ENCODE measurements around the gene WDFY2.
"Not testable (repeated sequence)": the region's sequence is repeated elsewhere in the genome, so short reads cannot be mapped to it uniquely, and the experiment has no call there.

Gene WDFY2

DNA sequence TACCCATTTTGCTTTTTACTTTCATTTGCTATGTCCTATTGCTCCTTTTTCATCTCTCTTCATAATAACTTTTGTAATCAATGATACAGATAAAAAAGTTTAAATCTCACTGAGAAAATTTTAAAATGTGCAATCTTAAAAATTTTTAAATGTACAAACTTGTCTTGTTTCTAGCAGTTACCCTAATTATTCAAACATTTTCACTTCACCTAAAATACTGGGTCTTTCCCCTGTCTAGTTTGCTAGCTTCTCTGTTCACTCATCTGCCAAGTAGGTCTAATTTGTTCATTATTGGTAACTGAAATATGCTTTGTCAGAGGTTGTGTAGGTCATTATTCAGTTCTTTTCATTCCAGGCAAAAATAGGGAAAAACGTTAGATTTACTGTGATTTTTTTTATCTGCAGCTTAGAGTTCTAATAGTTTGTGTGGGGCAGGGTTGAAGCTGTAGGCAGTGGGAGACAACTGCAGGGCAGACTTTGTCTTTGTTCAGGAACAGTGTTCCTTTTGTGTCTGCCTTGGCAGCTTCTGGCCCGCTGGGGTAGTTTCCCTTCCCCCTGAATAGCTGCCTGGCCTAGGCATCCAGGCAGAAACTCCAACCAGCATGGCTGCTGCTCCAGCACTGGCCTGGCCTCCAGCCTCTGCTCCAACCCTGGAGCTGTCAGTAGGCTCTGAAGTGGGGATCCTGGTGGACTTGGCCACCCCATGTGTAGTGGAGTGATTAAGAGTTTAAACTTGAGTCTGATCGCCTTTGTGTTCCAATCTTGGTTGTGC, 48.5 kb downstream of the WDFY2 start:
- DNase-seq (ENCODE audit: low spot score), result no peak

DNA sequence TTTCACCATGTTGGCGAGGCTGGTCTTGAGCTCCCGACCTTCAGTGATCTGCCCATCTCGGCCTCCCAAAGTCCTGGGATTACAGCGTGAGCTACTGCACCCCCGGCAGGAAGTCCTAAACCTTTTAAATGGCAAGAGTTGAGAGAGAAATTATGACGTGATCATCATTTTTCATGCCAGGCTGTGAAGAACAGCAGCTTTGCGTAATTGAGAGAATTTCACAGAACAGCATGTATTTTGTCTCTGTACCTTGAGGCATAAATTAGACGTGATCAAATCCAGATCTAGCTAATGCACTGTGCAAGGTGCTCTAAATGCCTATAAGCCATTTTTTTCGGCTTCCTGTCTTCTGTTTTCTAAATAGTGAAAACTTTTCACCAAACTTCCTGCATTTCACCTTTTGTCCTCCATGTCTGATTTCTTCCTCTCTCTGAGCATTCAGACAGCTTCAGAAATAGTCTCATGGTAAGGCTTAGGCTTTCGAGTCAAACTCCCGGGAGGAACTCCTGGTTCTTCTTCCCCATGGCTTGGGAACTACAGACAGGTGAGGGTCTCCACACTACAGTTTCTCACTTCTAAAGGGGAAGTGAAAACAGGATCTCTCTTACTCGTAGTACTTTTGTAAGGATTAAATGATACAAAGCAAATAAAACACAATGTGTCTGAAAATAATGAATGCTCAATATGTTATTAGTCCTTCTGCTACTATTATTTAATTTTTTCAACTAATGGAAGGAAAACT, 51.0 kb downstream of the WDFY2 start:
- DNase-seq (ENCODE audit: low spot score), result no peak

DNA sequence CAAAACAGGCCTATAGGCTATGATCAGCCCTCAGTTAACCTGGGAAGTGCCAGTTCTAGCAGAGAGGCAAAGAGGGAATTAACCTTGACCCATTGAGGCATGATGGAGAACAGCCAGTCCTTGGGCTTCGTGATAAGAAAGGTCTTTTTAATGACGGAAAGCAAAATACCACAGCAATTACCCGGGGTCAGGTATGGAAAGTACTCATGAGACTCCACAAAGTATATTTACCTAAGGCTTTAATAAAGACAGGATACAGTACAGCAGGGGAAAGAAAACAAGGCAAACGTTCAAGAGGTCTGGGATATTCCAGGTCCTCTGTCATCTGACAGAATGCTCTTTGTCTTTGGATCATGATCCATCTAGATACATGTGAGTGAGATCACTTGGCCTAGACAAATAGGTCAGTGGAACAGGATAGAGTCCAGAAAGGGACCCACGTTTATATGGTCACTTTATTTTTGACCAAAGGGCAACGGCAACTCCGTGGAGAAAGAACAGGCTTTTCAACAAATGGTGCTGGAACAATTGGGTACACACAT, 52.2 kb downstream of the WDFY2 start:
- DNase-seq (ENCODE audit: low spot score), result no peak

DNA sequence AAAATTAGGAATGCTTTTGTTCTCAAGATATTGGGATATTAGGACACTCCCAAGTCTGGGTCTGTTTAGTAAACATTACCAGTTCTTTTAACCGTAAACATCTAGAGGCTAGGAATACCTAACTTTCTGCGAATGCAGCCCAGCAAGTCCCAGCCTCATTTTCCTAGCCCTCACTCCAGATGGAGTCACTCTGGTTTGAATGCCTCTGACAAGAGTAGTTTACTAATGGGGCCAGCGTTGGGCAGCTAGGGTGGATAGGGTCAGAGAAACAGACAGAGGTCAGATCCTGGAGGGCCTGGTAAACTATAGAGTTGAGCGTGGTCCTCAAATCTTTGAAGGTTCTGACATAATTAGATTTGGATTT, 53.6 kb downstream of the WDFY2 start:
- no peak for DNase-seq (ENCODE audit: low spot score)

DNA sequence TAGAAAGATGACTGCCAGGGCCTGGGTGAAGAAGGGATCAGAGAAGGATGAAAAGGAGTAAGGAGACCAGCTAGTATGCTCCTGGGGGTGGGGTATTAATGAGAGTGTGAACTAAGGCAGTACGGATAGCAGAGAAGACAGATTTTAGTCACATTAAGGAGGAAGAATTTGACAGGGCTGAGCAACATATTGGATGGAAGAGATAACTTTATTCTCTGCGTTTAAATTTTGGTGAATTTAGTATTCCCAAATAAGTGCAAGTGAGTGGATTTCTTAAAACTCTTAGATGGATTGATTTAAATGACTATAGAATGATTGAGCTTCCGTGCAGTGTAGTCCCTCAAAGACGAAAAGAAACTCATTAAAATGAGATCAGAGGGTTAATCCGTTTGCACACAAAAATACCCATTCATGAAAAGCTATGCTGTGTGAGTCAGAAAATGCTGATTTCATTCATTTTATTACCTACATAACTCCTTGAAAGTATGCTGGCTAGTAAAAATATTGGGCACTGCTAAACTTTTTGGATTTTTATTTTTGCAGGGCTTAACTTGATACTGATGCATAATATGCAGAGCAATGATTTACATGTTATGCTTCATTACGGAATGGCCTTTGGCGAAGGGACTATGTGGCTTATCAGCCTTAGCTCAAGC, 54.1 kb downstream of the WDFY2 start:
- DNase-seq (ENCODE audit: low spot score), result no peak

DNA sequence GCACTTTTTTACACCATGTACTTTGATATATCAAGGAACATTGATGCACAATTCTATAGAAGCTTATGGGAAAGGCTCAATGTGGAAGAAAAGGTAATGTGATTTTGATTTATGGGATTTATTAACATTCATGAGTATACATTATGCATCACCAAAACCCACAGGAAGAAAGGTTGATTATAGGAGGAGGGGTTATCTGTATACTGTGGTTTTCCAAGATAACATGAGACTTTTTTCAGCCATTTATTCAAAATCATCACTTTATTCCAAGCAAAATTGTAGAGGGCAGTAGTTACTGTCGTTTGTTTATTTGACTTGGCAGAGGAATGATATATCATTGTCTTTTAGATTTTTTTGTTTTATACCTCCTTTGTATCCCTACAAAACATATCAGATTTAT, 54.9 kb downstream of the WDFY2 start:
- DNase-seq (ENCODE audit: low spot score), result no peak

DNA sequence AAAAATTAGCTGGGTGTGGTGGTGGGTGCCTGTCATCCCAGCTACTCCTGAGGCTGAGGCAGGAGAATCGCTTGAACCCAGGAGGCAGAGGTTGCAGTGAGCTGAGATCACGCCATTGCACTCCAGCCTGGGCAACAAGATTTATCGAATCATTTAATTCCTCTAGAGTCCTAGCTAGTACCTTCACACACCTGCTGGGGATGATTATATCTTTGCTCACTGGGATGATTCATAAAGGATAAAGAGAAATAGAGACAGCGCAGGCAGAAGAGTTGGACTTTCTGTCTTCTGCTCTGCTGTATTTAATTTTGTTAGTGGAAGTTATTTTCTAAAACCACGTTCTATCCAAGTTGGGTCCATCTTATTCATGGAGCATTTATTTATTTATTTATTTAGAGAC, 56.4 kb downstream of the WDFY2 start:
- not testable (repeated sequence) for DNase-seq (ENCODE audit: low spot score)

DNA sequence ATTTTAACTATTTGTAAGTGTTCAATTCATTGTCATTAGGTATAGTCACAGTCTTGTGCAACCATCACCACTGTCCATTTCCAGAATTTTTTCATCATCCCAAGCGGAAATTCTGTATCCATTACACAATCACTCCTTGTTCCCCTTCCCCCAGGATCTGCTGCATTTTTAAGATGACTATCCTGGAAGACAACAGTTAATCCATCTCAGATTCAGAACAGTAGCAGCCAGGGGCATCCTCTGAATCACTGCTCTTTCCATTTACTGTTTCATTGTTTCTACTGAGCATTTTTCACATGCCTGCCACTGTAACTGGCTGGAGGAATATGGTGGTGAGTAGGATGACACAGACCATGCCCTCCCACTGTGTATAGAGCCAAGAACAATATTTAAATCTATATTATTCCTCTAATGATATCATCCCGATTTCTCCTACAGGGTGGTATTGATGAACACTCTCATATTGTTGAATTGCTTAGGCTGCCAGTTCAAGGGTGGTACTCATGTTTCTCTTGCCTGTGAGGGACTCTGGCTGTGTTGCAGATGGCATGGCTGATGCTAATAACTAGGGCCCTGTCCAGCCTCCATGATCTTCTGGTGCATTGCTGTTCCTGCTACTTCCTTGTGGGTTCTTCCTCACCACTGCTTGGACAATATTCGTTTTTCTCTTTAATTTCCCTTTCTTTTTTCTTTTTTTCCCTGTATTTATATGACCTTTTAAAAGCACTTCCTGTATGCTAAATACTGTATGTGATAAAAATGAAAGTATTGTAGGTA, 59.0 kb downstream of the WDFY2 start:
- DNase-seq (ENCODE audit: low spot score), result peak; percentile 66

DNA sequence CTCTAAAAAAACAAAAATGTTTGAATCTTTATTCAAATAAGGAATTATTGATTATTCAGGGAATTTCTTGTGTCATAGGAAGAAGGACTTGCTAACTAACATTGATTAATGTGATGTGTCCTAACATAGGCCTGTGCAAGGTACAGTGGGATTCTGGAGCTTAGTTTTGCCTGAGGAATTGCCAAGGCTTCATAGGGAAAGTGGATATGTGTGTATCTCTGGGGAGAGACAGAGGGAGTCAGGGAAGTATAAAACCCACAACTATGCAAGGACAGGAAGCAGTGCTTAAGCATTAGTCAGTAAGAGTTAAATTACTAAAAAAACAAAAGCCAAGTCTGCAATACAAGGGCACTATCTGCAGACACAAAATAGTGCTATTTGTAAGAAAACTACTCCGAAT, 59.6 kb downstream of the WDFY2 start:
- DNase-seq (ENCODE audit: low spot score), result peak; percentile 51

DNA sequence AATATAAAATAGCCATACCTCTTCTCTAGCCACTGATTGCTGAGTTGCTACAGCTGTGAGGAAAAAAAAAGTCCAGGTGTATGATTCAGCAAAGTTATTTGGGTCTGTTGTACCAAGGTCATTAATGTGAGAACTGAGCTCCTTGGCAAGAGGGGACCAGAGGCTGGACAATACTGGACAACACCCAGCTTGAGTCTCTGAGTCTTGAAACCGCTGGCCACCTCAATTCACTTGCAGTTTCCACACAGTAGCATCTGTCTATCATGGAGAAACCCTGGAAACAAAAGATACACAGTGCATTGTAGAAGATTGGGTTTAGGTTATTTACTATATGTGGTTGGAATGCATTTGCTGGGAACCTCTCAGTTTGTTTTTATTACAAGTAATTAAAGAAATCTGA, 60.4 kb downstream of the WDFY2 start:
- no peak for DNase-seq (ENCODE audit: low spot score)

DNA sequence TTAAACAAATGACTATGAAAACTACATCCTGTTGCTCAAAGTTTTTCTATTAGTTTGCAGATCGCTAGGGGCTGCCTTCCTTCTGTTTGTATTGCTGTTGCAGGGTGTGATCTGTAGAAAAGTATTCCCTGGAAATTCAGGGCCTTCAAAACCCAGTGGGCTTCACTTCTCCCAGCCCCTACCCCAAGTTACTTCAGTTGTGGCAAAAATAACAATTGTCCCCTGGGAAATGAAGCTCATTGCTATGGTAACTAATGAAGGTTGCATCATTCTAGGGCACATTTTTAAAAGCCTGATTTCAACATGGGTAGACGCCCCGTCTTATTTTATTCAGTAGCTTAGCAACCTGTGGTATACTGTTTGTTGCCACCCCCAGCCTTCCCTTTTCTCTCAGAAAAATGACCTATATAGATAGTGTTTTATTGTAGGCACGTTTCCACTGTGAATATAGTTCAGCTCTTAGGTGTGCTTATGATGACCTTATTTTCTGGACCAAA, 60.9 kb downstream of the WDFY2 start:
- no peak for DNase-seq (ENCODE audit: low spot score)

DNA sequence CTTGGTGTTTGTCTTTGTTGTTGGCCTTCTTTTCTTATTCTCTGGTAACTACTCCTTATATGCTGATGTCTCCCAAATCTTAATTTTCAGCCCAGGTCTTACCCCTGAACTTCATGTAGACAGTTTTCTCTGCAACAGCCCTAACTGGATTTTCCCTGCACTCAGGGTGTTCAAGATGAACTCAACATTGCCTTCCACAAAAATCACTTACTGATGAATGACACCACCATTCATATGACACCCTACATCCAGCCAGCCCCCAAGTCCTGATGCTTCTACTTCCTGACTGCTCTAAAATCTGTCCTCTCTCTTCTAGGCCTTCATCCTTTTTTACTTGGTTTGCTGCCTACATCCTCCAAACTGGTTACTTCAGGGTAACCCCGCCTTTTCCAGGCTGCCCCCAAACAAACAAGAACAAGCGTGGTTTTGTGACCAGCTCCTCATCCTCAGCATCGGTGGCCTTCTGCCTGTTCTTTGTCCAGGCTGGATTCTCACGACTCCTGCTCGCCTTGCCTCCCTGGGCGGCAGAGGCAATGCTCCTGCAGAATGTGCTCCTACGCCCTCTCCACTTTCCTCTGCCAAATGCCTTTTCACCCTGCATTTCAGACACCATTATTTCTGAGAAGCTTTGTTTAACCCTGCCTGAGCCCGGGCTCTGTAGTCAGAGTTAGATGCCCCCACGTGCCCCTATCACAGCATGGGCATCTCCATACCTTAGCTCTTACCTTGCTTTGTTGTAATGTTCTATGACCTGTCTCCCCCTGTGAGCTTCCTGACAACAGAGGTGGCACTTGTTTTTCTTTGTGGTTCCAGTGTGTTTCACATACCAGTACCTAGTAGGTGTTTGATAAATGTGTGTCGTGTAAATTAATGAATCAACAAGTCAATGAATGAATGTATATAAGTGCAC, 61.8 kb downstream of the WDFY2 start:
- no peak for DNase-seq (ENCODE audit: low spot score)

DNA sequence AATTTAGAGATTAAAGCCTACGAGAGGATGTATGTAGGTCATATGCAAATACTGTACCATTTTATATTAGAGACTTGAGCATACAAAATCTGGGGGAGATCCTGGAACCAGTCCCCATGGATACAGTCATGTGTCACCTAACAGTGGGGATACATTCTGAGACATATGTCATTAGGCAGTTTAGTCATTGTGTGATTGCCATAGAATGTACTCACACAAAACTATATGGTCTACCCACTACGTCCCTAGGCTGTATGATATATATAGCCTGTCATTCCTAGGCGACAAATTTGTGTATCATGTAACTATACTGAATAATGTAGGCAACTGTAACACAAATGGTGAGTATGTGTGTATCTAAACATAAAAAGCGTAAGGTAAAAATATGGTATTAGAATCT, 62.8 kb downstream of the WDFY2 start:
- DNase-seq (ENCODE audit: low spot score), result no peak

DNA sequence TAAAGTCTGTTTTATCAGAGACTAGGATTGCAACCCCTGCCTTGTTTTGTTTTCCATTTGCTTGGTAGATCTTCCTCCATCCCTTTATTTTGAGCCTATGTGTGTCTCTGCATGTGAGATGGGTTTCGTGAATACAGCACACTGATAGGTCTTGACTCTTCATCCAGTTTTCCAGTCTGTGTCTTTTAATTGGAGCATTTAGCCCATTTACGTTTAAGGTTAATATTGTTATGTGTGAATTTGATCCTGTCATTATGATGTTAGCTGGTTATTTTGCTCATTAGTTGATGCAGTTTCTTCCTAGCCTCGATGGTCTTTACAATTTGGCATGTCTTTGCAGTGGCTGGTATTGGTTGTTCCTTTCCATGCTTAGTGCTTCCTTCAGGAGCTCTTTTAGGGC, 67.9 kb downstream of the WDFY2 start:
- not testable (repeated sequence) for DNase-seq (ENCODE audit: low spot score)

DNA sequence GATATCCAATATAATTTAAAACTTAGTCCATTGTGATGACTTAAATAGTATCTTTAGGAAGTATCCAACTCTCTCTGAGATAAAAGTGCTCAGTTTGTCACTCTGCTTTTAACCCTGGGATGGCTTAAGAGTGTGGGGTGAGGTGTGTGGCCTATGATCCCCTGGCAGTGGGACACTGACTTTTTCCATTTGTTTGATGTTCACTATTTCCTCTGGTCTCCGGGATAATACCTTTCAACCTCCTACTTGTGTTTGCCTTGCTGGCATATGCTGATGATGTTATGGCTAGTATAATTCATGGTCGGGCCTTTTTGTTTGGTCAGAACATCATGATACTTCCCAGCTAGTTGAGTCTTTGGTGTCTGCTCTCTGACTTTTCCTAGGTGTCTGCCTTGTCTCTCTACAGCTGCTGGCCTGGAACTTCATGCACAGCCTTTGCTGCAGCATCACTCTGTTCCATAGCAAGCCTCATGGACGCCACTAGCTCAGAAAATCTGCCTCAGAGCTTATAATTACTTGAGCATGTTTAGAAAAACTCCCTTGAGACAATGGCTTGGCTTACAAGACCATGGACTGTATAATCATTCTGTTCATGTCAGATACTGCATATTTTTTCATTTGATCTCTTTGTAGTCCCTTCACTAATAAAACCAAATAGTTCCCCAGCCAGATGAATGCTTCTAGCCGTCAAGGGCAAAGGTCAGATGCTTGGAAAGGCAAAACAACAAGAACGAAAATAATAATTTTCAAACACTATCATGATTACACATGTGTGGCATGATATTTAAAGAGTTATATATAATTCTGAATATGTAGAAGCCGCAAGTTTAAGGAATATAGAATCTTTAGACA, 75.2 kb downstream of the WDFY2 start:
- no peak for DNase-seq (ENCODE audit: low spot score)

DNA sequence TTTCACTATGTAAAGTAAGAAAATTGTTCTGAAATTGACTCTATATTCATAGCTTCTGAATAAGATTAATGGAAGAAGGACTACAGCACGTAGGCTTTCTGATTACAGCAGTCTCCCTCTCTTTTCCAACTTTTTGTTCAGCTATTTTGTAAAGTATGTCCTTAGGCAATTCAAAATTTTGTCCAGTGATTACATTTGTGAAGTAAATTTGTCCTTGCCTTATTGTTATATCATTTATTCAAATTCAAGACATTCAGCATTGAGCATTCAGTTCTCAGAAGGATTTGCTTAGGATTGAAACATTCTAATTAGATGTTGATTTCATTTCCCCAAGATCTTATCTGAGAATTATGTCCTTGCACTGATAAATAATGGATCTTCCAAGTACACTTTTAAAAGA, 76.6 kb downstream of the WDFY2 start:
- DNase-seq (ENCODE audit: low spot score), result no peak

DNA sequence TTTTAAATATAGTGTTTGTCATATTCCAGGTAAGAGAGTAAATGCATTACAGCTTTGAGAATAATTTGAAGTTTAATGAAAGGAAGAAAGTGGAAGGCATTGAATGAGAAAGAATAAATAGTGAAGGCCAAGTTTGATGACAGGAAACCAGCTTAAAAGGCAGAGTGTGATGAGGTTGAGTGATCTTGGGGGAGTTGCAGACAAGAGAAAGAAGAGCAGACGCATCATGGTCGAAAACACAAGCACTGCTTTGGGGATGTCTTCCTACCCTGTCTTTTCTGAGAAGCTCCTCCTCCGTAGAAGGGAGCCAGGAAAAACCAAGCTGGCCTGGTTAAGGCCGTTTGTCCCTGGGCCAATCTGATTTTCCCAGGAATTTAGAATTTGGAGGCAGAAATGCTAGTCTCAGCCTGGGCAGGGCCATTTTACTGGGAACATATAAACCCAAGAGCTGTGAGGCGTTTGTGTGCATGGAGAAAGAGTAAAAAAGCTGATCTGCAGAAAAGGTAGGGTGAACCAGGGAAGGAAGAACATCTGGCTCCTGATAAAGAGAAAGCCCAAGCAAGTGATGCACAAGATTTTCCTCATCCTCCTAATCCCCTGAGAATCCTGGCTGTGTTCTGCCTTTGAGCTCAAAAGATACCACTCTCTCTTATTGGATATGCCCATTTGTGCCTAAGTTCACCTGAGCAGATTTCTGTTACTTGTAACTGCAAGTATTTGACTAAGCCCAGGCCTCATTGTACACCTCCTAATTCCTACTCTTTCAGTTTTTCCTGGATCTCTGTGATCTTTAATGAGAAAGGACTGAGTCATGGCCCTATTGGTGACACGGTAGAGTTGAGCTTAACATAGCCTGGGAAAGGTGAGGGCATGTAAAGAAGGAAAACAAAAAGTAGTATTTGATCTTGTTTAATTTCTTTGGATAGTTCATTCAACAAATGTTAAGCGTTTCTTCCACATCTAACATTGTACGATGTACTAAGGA, 80.0 kb downstream of the WDFY2 start:
- no peak for DNase-seq (ENCODE audit: low spot score)

DNA sequence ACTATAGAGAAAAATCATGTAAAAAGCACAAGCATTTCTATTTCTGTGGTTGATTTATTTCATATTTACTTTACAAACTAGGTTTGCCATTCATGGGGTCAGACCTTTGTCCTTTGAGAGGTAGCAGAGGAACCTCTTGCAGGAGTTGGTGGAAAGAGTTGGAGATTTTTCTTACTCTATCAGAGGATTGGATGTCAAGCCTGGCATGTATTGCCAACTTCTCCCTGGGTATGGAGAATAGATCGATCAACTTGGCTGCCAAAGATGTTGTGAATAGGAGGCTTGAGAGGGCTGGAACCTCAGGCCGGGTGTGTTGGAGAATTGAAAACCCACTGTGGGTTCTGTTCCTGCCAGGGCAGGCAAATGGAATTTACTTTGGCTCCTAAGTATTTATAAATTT, 81.2 kb downstream of the WDFY2 start:
- DNase-seq (ENCODE audit: low spot score), result no peak

DNA sequence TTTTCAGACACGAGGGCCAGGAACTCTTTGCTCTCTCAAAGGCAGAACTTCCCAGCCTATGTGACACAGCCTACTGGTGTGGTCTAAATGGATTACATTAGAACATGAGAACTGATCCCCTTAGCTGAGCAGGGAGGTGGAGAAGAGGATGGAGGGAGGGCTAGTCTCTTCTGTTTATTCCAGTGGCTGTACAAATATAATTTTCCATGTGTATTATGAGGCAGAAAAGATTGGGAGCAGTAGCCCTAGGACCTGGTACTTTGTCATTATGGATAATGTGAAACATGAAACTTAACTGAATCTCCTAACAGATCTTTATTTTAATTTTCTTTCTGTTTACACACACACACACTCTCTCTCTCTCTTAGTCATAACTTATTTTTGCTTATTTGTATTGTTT, 82.1 kb downstream of the WDFY2 start:
- no peak for DNase-seq (ENCODE audit: low spot score)

All from kidney capillary endothelial cell (primary cell).